Measurements from ENCODE around the gene MIOX. TPM values are rescaled to one million over a fixed set of nuclear protein-coding genes. Genes with fewer than 3 reads are reported as not detected.
A peak's percentile ranks its signal among the peaks of the same experiment; 100 is the strongest.

MIOX gene
- total RNA-seq, 2 donors from 2014 or later: 3.4 to 5.2 TPM

DNA sequence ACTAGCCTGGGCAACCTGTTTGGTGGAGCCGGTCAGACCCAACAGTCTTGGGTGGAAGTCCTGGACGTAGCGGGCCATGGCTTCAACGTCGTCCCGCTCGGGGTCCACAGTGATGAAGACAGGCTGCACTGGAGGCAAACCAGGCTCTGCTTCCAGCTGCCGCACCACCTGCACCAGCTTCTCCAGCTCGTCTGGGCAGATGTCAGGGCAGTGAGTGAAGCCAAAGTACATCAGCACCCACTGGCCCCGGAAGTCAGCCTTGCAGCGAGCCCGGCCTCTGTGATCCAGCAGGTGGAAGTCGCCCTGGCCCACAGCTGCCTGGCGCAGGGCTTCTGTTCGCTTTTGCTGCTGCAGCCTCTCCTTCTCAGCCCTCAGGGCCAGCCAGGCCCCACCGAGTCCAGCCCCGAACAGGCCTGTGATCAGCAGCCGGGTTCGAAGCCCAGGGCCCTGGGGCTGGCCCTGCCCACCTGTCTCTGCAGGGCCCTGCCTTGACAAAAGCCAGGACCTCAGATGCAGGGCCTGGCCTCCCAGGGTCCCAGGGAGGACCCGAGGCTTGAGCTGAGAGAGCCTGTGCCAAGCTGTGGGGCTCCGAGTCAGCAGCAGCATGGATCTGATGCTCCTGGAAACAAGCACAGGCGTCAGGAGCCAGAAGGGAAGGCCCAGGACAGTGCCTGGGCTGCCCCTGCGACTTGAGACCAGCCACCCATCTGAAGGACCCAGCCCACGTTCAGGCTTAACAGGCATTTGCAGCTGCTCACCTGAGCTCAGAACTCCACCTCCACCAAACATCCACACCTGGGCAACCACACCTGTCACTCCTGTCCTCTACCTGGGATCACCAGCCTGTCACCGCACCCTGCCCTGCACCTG, 37.4 kb downstream of the MIOX start:
- Mint-ChIP-seq H3K27me3 (ENCODE audit: low read depth) (no peaks in the 10 kb centered on the region), H3K9me3 (no peaks in the 10 kb centered on the region), H3K36me3 (ENCODE audit: insufficient read depth in 2 of 2) (peaks cover 11 to 24% of the 10 kb centered on the region in 2 donors), H3K4me3 (peak overlapping the region; percentile 90 to 96), H3K27ac (peak overlapping the region; percentile 94), H3K4me1 (ENCODE audit: low read depth) (peaks cover 39% of the 10 kb centered on the region)
- no peak for DNase-seq
- ATAC-seq (replicated peaks in 1 of 2): no peak

GRCh38 chr22:50524676-50525103, 38.0 kb downstream of the MIOX start:
- no peaks in the 10 kb centered on the region for H3K27me3 Mint-ChIP-seq (ENCODE audit: low read depth)
- ATAC-seq (replicated peaks in 1 of 2): no peak
- DNase-seq: no peak
- peak overlapping the region; percentile 94 for H3K27ac Mint-ChIP-seq
- H3K9me3 Mint-ChIP-seq: no peaks in the 10 kb centered on the region
- H3K36me3 Mint-ChIP-seq (ENCODE audit: insufficient read depth in 2 of 2): peaks cover 11 to 20% of the 10 kb centered on the region in 2 donors
- H3K4me1 Mint-ChIP-seq (ENCODE audit: low read depth): peaks cover 39% of the 10 kb centered on the region
- H3K4me3 Mint-ChIP-seq: peak overlapping the region; percentile 90 to 96

- ATAC-seq (replicated peaks in 1 of 2): peak; percentile 56 to 61
- DNase-seq: peak; percentile 99
- H3K27ac Mint-ChIP-seq: peak within 1 kb of the TSS; percentile 94
- H3K36me3 Mint-ChIP-seq (ENCODE audit: insufficient read depth in 2 of 2): peaks cover 11 to 14% of the 10 kb centered on the region in 2 donors
- no peaks in the 10 kb centered on the region for H3K9me3 Mint-ChIP-seq
- H3K4me1 Mint-ChIP-seq (ENCODE audit: low read depth): peaks cover 39% of the 10 kb centered on the region
- H3K4me3 Mint-ChIP-seq: peak within 1 kb of the TSS; percentile 90 to 96
- H3K27me3 Mint-ChIP-seq (ENCODE audit: low read depth): no peaks in the 10 kb centered on the region
These were observed 38.6 kb downstream of the MIOX start, which contains the start of gene SCO2 for GRCh38 chr22:50525104-50525857. Gene SCO2 (minus strand): TSS chr22:50525598. CDS start chr22:50524411, 1,187 bp downstream.

DNA sequence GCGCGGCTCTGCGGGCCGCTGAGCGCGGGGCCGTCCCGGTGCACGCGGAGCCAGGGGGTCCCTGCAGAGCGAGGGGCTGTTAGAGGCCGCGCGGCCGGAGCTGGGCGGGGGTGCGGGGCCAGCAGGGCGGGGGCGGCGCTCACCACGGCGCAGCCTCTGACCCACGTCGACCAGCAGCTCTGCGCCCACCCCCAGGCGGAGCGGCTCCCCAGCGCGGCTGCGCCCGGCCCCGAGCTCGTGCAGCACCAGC, 39.1 kb downstream of the MIOX start:
- DNase-seq (no peak), ATAC-seq (replicated peaks in 1 of 2) (no peak)
- Mint-ChIP-seq H3K4me3 (peak overlapping the region; percentile 90 to 96), H3K9me3 (no peaks in the 10 kb centered on the region), H3K4me1 (ENCODE audit: low read depth) (peaks cover 39% of the 10 kb centered on the region), H3K36me3 (ENCODE audit: insufficient read depth in 2 of 2) (peaks cover 12 to 13% of the 10 kb centered on the region in 2 donors), H3K27ac (peak overlapping the region; percentile 14), H3K27me3 (ENCODE audit: low read depth) (no peaks in the 10 kb centered on the region)

- Mint-ChIP-seq H3K4me1 (ENCODE audit: low read depth) (peaks cover 39% of the 10 kb centered on the region), H3K9me3 (no peaks in the 10 kb centered on the region), H3K4me3 (peak overlapping the region; percentile 90 to 96), H3K27me3 (ENCODE audit: low read depth) (no peaks in the 10 kb centered on the region), H3K27ac (peak overlapping the region; percentile 93), H3K36me3 (ENCODE audit: insufficient read depth in 2 of 2) (peaks cover 13 to 14% of the 10 kb centered on the region in 2 donors)
- DNase-seq: peak; percentile 94
- peak; percentile 46 to 55 for ATAC-seq (replicated peaks in 1 of 2)
These were observed 39.6 kb downstream of the MIOX start for GRCh38 chr22:50526108-50526833.

DNA sequence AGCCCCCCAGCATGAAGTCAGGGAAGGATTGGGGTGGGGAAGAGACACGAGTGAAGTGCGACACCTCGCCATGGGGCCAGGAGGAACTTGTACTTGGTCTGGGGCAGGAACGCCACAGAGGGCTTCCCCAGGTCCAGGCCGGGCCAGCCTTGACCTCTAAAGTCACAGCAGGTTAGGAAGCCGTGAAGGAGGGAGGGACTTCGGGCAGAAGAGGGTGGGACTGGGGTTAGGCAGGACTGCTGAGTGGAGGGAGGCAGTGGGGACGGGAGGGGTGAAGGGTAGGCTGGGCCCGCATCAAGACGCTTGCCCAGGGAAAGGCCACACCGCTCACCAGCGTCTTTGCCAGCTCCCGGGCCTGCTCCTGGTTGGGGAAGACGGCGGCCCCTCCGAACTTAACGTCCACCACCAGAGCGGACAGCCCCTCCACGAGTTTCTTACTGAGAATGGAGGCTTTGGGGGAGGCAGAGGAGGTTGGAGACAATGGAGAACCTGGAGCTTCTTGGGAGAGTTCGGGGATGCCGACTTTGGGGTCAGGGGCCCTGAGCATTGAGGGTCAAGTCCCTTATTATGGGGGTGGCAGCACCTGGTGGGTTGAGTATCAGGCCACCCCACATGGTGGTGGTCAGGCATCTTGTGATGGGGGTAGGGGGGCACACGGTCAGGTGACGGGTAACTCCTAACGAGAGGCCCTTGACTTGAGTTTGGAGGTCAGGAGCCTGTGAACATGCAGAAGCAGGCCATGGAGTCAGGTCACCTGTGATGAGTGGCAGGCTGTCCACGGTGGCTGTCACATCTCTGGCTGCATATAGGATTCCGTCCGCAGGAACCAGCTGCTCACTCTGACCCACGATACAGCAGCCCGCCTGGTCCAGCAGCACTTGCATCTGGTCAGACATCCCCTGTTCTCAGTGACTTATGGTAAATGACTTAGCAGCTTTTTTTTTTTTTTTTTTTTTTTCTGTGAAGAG, 40.5 kb downstream of the MIOX start:
- no peaks in the 10 kb centered on the region for H3K9me3 Mint-ChIP-seq
- H3K36me3 Mint-ChIP-seq (ENCODE audit: insufficient read depth in 2 of 2): peaks cover 13 to 14% of the 10 kb centered on the region in 2 donors
- DNase-seq (peak; percentile 71 to 72), ATAC-seq (replicated peaks in 1 of 2) (peak; percentile 6 to 14)
- peak overlapping the region; percentile 90 to 96 for H3K4me3 Mint-ChIP-seq
- H3K4me1 Mint-ChIP-seq (ENCODE audit: low read depth): peaks cover 39% of the 10 kb centered on the region
- H3K27ac Mint-ChIP-seq: peak overlapping the region; percentile 93
- H3K27me3 Mint-ChIP-seq (ENCODE audit: low read depth): no peaks in the 10 kb centered on the region

DNA sequence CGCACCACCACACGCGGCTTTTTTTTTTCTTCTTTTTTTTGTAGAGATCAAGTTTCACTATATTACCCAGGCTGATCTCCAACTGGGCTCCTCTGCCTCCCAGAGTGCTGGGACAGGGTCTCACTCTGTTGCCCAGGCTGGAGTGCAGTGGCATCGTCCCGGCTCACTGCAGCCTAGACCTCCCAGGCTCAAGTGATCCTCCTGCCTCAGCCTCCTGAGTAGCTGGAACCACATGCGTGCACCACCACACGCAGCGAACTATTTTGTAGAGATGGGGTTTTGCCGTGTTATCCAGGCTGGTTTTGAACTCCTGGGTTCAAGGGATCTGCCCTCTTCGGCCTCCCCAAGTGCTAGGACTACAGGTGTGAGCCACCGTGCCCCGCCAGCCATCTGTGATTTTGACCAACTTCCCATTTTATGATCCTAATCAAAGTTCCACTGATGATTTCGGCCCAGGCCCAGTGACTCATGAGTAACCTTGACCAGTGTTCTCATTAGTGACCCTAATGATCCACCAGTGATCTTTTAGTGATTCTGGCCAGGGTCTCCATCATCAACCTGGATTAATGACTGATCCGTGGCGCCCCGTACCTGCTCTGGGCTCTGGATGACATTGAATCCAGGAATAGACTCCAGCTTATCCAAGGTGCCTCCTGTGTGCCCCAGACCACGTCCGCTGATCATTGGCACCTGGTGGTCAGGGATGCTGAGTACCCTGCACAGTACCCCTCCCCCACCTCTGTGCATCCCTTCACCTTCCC, 41.4 kb downstream of the MIOX start:
- Mint-ChIP-seq H3K36me3 (ENCODE audit: insufficient read depth in 2 of 2) (peaks cover 13 to 20% of the 10 kb centered on the region in 2 donors), H3K4me3 (peak overlapping the region; percentile 90 to 96), H3K9me3 (no peaks in the 10 kb centered on the region), H3K27ac (peak overlapping the region; percentile 93), H3K27me3 (ENCODE audit: low read depth) (no peaks in the 10 kb centered on the region), H3K4me1 (ENCODE audit: low read depth) (peaks cover 45% of the 10 kb centered on the region)
- DNase-seq (no peak), ATAC-seq (replicated peaks in 1 of 2) (no peak)

- peak overlapping the region; percentile 90 to 96 for H3K4me3 Mint-ChIP-seq
- no peaks in the 10 kb centered on the region for H3K9me3 Mint-ChIP-seq
- ATAC-seq (replicated peaks in 1 of 2) (no peak), DNase-seq (no peak)
- H3K27ac Mint-ChIP-seq: peak overlapping the region; percentile 19
- peaks cover 45% of the 10 kb centered on the region for H3K4me1 Mint-ChIP-seq (ENCODE audit: low read depth)
- no peaks in the 10 kb centered on the region for H3K27me3 Mint-ChIP-seq (ENCODE audit: low read depth)
- peaks cover 13 to 18% of the 10 kb centered on the region in 2 donors for H3K36me3 Mint-ChIP-seq (ENCODE audit: insufficient read depth in 2 of 2)
These were observed 42.2 kb downstream of the MIOX start for GRCh38 chr22:50528682-50529415.

GRCh38 chr22:50529416-50529896, 42.8 kb downstream of the MIOX start:
- Mint-ChIP-seq H3K36me3 (ENCODE audit: insufficient read depth in 2 of 2) (peaks cover 12 to 20% of the 10 kb centered on the region in 2 donors), H3K4me1 (ENCODE audit: low read depth) (peaks cover 49% of the 10 kb centered on the region), H3K27me3 (ENCODE audit: low read depth) (no peaks in the 10 kb centered on the region), H3K9me3 (no peaks in the 10 kb centered on the region), H3K4me3 (peak overlapping the region; percentile 90 to 96), H3K27ac (no peak overlapping the region)
- DNase-seq (no peak), ATAC-seq (replicated peaks in 1 of 2) (no peak)

GRCh38 chr22:50529897-50530579, 43.4 kb downstream of the MIOX start, which contains the start of gene TYMP:
Gene TYMP (minus strand): TSS chr22:50530012. CDS start chr22:50529709, 303 bp downstream.
- H3K27me3 Mint-ChIP-seq (ENCODE audit: low read depth): no peaks in the 10 kb centered on the region
- peak; percentile 30 to 35 for ATAC-seq (replicated peaks in 1 of 2)
- DNase-seq: peak; percentile 87 to 90
- peaks cover 9 to 20% of the 10 kb centered on the region in 2 donors for H3K36me3 Mint-ChIP-seq (ENCODE audit: insufficient read depth in 2 of 2)
- H3K27ac Mint-ChIP-seq: peak within 1 kb of the TSS; percentile 96
- peaks cover 47% of the 10 kb centered on the region for H3K4me1 Mint-ChIP-seq (ENCODE audit: low read depth)
- H3K9me3 Mint-ChIP-seq: no peaks in the 10 kb centered on the region
- peak within 1 kb of the TSS; percentile 96 to 98 for H3K4me3 Mint-ChIP-seq
